Suprapubic skin (tissue), 4 donors: Measurements from ENCODE around the gene C1R. TPM values are rescaled to one million over a fixed set of nuclear protein-coding genes. Genes with fewer than 3 reads are reported as not detected.
A peak's percentile ranks its signal among the peaks of the same experiment; 100 is the strongest.
"Not testable (repeated sequence)": the region's sequence is repeated elsewhere in the genome, so short reads cannot be mapped to it uniquely, and the experiment has no call there.

Source experiments
- DNase-seq, 2 donors: peaks; one replicate each; pipeline ENCODE4 v3.0.0-alpha.2; 2019; ENCODE audit warnings: low spot score in 2 of 2
- H3K27ac ChIP-seq: fragments of 200-600 bp; sonication (generic); one replicate; pipeline ENCODE4 v1.5.1; 2019
- H3K27me3 ChIP-seq: fragments of 200-600 bp; sonication (generic); one replicate; pipeline ENCODE4 v1.5.1; 2019
- H3K36me3 ChIP-seq: fragments of 200-600 bp; sonication (generic); one replicate; pipeline ENCODE4 v1.5.1; 2019
- H3K4me1 ChIP-seq: fragments of 200-600 bp; sonication (generic); one replicate; pipeline ENCODE4 v1.5.1; 2019
- H3K4me3 ChIP-seq: fragments of 200-600 bp; sonication (generic); one replicate; pipeline ENCODE4 v1.5.1; 2019; ENCODE audit warnings: mild to moderate bottlenecking
- H3K9me3 ChIP-seq: fragments of 200-600 bp; sonication (generic); one replicate; pipeline ENCODE4 v1.5.1; 2019
- CTCF ChIP-seq, 2 donors: fragments of 200-600 bp in 1 of 2; fragments of 450-650 bp in 1 of 2; sonication (generic) in 1 of 2; IDR thresholded peaks; one replicate each; pipeline ENCODE4 v1.5.1; 2016 to 2019; ENCODE audit warnings: antibody characterized with exemption in 2 of 2, mild to moderate bottlenecking in 1 of 2, moderate library complexity in 1 of 2
- EP300 ChIP-seq: sonication (generic); formaldehyde crosslinking; IDR thresholded peaks from one replicate; pipeline ENCODE4 v1.6.1; 2017; ENCODE audit warnings: antibody characterized with exemption
- POLR2A ChIP-seq, 2 donors: fragments of 450-650 bp; IDR thresholded peaks; one replicate each; pipeline ENCODE4 v1.6.1; 2017; ENCODE audit warnings: antibody characterized with exemption in 2 of 2, mild to moderate bottlenecking in 2 of 2, moderate library complexity in 2 of 2
- POLR2AphosphoS5 ChIP-seq, 3 donors: sonication (generic); formaldehyde crosslinking; IDR thresholded peaks; one replicate each; pipeline ENCODE4 v1.6.1; 2017; ENCODE audit warnings: antibody characterized with exemption in 3 of 3
- WGBS: methylation state at CpG from one replicate; pipeline ENCODE4 v1.1.5; 2018; 5-methylcytosine and 5-hydroxymethylcytosine counted together
- total RNA-seq, 4 donors: library from RNA; depleted of rRNA; stranded (reverse); fragments of >200 nt; gene quantifications; one replicate each; pipeline ENCODE4 v1.1.0, GENCODE V29; 2016

C1R gene
- total RNA-seq, 4 donors from 2014 or later = 70.2 to 166 (median 95.4) TPM

DNA sequence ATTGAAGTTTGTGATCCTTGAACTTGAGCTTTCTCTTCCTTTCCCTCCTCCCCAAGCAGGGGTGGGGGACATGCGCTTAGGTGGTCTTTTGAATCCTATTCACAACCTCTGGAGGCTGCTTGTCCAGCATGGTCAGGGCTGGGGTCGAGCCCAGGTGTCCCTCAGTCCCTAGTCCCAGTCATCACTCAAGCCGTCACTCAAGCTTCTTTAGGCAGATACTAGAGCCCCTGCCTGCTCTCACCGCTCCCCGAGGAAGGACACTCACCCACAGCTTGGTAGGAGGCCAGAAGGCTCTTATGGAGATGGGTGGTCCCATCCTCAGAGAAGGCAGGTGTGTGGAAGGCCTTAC lies 17.3 kb upstream of the C1R start:
- H3K9me3 ChIP-seq = no peaks in the 10 kb centered on the region
- H3K4me3 ChIP-seq = peak overlapping the region; percentile 63
- WGBS = 64% methylated on average over 5 of the region's 5 CpGs
- no peaks in the 10 kb centered on the region for H3K36me3 ChIP-seq
- no peaks in the 10 kb centered on the region for H3K27me3 ChIP-seq
- H3K27ac ChIP-seq = peak overlapping the region; percentile 97
- TF ChIP-seq POLR2A (IDR thresholded peaks at IDR 0.05) (no peak), CTCF (IDR thresholded peaks at IDR 0.05) (no peak), EP300 (no peak), POLR2AphosphoS5 (IDR thresholded peaks at IDR 0.05) (no peak)
- DNase-seq = peak in 1 of 2 donors; percentile 62
- peaks cover 38% of the 10 kb centered on the region for H3K4me1 ChIP-seq

- peaks cover 38% of the 10 kb centered on the region for H3K4me1 ChIP-seq
- no peaks in the 10 kb centered on the region for H3K9me3 ChIP-seq
- peak; percentile 33 for TF ChIP-seq EP300
- TF ChIP-seq POLR2AphosphoS5 (IDR thresholded peaks at IDR 0.05) = peak in 2 of 3 donors; percentile 81 to 84
- TF ChIP-seq POLR2A (IDR thresholded peaks at IDR 0.05) = no peak
- TF ChIP-seq CTCF (IDR thresholded peaks at IDR 0.05) = peak; percentile 93 to 99
- H3K36me3 ChIP-seq = peaks cover 5% of the 10 kb centered on the region
- peak within 1 kb of the TSS; percentile 97 for H3K27ac ChIP-seq
- no peaks in the 10 kb centered on the region for H3K27me3 ChIP-seq
- peak; percentile 96 to 97 for DNase-seq
- 12% methylated on average over 22 of the region's 23 CpGs for WGBS
- H3K4me3 ChIP-seq = peak within 1 kb of the TSS; percentile 63
Observed at GRCh38 chr12:7108796-7109571, 16.7 kb upstream of the C1R start, which contains the start of gene C1RL. C1RL (minus strand) TSS chr12:7109214; CDS start chr12:7109180, 34 bp downstream.

DNA sequence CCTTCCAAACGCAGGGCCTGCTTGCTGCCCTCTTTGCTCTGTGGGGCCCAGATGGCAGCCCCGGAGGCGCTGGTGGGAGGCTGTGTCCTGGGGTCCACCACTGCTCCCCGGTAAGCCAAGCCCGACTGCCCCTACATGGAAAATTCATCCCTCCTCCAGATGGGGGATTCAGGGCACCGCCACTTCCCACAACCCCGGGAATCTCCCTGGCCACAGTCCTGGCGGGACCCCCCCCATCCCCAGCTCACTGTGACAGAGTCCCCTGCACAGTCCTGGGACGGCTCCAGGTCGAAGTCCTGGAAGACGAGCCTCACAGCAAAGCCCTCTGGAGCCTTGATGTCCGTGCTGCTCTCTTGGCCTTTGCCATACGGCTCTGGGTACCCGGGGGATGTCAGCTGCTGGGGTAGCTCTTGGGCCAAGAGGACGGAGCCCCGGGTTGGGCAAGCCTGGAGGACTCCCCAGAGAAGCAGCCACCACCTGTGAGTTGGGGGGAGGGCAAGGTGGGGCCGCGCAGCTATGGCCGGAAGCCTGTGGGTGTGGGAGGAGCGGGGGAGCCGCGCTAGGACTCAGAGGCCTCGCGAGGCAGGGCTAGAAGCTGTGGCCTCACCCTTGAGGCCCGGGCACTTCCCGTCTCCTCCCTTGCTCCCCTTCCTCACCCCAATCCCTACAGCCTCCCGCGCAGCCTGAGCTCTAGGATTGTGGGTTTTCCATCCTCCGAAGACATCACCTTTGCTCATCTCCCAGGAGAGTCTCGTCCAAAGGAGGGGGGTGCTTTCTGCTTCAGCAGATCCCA lies 16.0 kb upstream of the C1R start:
- H3K36me3 ChIP-seq = peaks cover 6% of the 10 kb centered on the region
- H3K9me3 ChIP-seq = no peaks in the 10 kb centered on the region
- no peaks in the 10 kb centered on the region for H3K27me3 ChIP-seq
- 16% methylated on average over 5 of the region's 30 CpGs for WGBS
- DNase-seq = peak; percentile 88 to 90
- H3K27ac ChIP-seq = peak overlapping the region; percentile 97
- TF ChIP-seq EP300 (no peak), POLR2AphosphoS5 (IDR thresholded peaks at IDR 0.05) (peak in 1 of 3 donors; percentile 60), POLR2A (IDR thresholded peaks at IDR 0.05) (peak in 1 of 2 donors; percentile 80), CTCF (IDR thresholded peaks at IDR 0.05) (no peak)
- H3K4me3 ChIP-seq = peak overlapping the region; percentile 63
- peaks cover 33% of the 10 kb centered on the region for H3K4me1 ChIP-seq

- Histone ChIP-seq H3K36me3 (peaks cover 6% of the 10 kb centered on the region), H3K27me3 (no peaks in the 10 kb centered on the region), H3K9me3 (no peaks in the 10 kb centered on the region), H3K27ac (peak overlapping the region; percentile 97), H3K4me3 (peak overlapping the region; percentile 63), H3K4me1 (peaks cover 31% of the 10 kb centered on the region)
- DNase-seq = peak in 1 of 2 donors; percentile 33
- 28% methylated on average over 3 of the region's 3 CpGs for WGBS
- TF ChIP-seq EP300 (no peak), POLR2A (IDR thresholded peaks at IDR 0.05) (no peak), POLR2AphosphoS5 (IDR thresholded peaks at IDR 0.05) (no peak), CTCF (IDR thresholded peaks at IDR 0.05) (no peak)
Observed at GRCh38 chr12:7107636-7108002, 15.4 kb upstream of the C1R start.

- peak in 1 of 2 donors; percentile 20 for DNase-seq
- not testable (repeated sequence) for H3K9me3 ChIP-seq, H3K36me3 ChIP-seq, H3K4me3 ChIP-seq, H3K27me3 ChIP-seq
- 96% methylated on average over 5 of the region's 5 CpGs for WGBS
- Histone ChIP-seq H3K4me1 (peaks cover 31% of the 10 kb centered on the region), H3K27ac (peak overlapping the region; percentile 97)
Observed at GRCh38 chr12:7107181-7107580, 14.9 kb upstream of the C1R start.
